A673 (cell line): ENCODE data around the gene WDFY3. TPM values are rescaled to one million over a fixed set of nuclear protein-coding genes. Genes with fewer than 3 reads are reported as not detected.

Experiments used
- BruUV-seq: library from RNA; stranded (reverse); fragments of 400-500 nt; replicated peaks from 2 replicates; lab custom pipeline; 2021; lab: Mats Ljungman, UMichigan
- CTCF ChIA-PET: fragments of 300-600 bp; sonication (Branson Sonifier 250); formaldehyde crosslinking; loops from one replicate; lab custom pipeline; 2022; ENCODE audit warnings: antibody characterized with exemption; lab: Charles Lee
- POLR2A ChIA-PET: fragments of 300-600 bp; sonication (Branson Sonifier 250); formaldehyde crosslinking; loops from one replicate; lab custom pipeline; 2022; ENCODE audit warnings: antibody characterized with exemption; ENCODE audit not compliant: low non-redundant PET; lab: Charles Lee
- DNase-seq: peaks from one replicate; pipeline ENCODE4 v3.0.0-alpha.2; 2015; ENCODE audit warnings: low spot score
- H3K27ac ChIP-seq: fragments of 200-600 bp; sonication (generic); 2 replicates; pipeline ENCODE4 v1.5.1; 2016; ENCODE audit warnings: mixed run types, low read depth, mild to moderate bottlenecking, mixed read lengths, antibody characterized with exemption, low read length; ENCODE audit not compliant: poor library complexity, severe bottlenecking
- H3K27me3 ChIP-seq: fragments of 200-600 bp; sonication (generic); replicated peaks from 2 replicates; pipeline ENCODE4 v1.6.1; 2017; ENCODE audit warnings: mixed run types, low read depth, mild to moderate bottlenecking, mixed read lengths, antibody characterized with exemption, low read length; ENCODE audit not compliant: insufficient read depth, poor library complexity
- H3K36me3 ChIP-seq: fragments of 200-600 bp; sonication (generic); 2 replicates; pipeline ENCODE4 v1.6.1; 2016; ENCODE audit warnings: mixed run types, mild to moderate bottlenecking, mixed read lengths, antibody characterized with exemption, low read length; ENCODE audit not compliant: insufficient read depth, poor library complexity, severe bottlenecking
- H3K4me1 ChIP-seq: fragments of 200-600 bp; sonication (generic); 2 replicates; pipeline ENCODE4 v1.6.1; 2017; ENCODE audit warnings: mixed run types, mild to moderate bottlenecking, mixed read lengths, antibody characterized with exemption, low read length; ENCODE audit not compliant: insufficient read depth, poor library complexity, severe bottlenecking
- H3K4me3 ChIP-seq: fragments of 200-600 bp; sonication (generic); 2 replicates; pipeline ENCODE4 v1.5.1; 2016; ENCODE audit warnings: low read depth, mixed run types, mild to moderate bottlenecking, mixed read lengths, low read length; ENCODE audit not compliant: poor library complexity, severe bottlenecking
- H3K9me3 ChIP-seq: fragments of 200-600 bp; sonication (generic); 2 replicates; pipeline ENCODE4 v1.6.1; 2016; ENCODE audit warnings: mixed run types, low read depth, mild to moderate bottlenecking, mixed read lengths, antibody characterized with exemption, low read length; ENCODE audit not compliant: poor library complexity, severe bottlenecking
- CTCF ChIP-seq: fragments of 300-800, 200-600 bp; sonication (generic); conservative IDR thresholded peaks from 2 replicates; pipeline ENCODE4 v1.5.1; 2017; ENCODE audit warnings: low read depth, mild to moderate bottlenecking, antibody characterized with exemption, low read length, moderate library complexity, mixed read lengths
- EZH2 ChIP-seq: fragments of 200-600 bp; sonication (generic); IDR thresholded peaks from 2 replicates; pipeline ENCODE4 v1.6.1; 2017; ENCODE audit warnings: borderline replicate concordance, low read depth, mild to moderate bottlenecking, mixed read lengths, antibody characterized with exemption, low read length; ENCODE audit not compliant: poor library complexity, severe bottlenecking
- intact Hi-C: fragments of 100-400 bp; cut with micrococcal nuclease; formaldehyde crosslinking; loops from one replicate; pipeline ENCODE4 v1.10.0; 2022; ENCODE audit not compliant: unreplicated experiment
- total RNA-seq: library from RNA; stranded (reverse); gene quantifications from 2 replicates; pipeline ENCODE4 v1.2.3, GENCODE V29; 2021

WDFY3 gene
- total RNA-seq, 1 experiment from 2014 or later, result 43.4 TPM

- Histone ChIP-seq H3K36me3 (no peaks in the 10 kb centered on the region), H3K4me1 (no peaks in the 10 kb centered on the region), H3K9me3 (no peaks in the 10 kb centered on the region), H3K4me3 (no peak overlapping the region), H3K27me3 (no peaks in the 10 kb centered on the region), H3K27ac (no peak overlapping the region)
- no TSS peak for BruUV-seq
- TF ChIP-seq CTCF (no peak), EZH2 (no peak)
- ChIA-PET POLR2A (no interaction called here), CTCF (no interaction called here)
- intact Hi-C loops, result no loop called here
- no peak for DNase-seq
Observed at GRCh38 chr4:84638092-84638491, 328.4 kb downstream of the WDFY3 start.

GRCh38 chr4:84634961-84635360 is 331.5 kb downstream of the WDFY3 start:
- Histone ChIP-seq H3K27me3 (no peaks in the 10 kb centered on the region), H3K4me3 (no peak overlapping the region), H3K4me1 (no peaks in the 10 kb centered on the region), H3K36me3 (no peaks in the 10 kb centered on the region), H3K9me3 (no peaks in the 10 kb centered on the region), H3K27ac (no peak overlapping the region)
- TF ChIP-seq CTCF, result no peak
- TF ChIP-seq EZH2, result no peak
- DNase-seq, result no peak
- intact Hi-C loops, result no loop called here
- BruUV-seq, result no TSS peak
- POLR2A ChIA-PET, result no interaction called here
- CTCF ChIA-PET, result no interaction called here

GRCh38 chr4:84632092-84632491 is 334.4 kb downstream of the WDFY3 start:
- no peak for DNase-seq
- CTCF ChIA-PET, result no interaction called here
- no TSS peak for BruUV-seq

More at GRCh38 chr4:84632092-84632491, 334.4 kb downstream of the WDFY3 start:
- Histone ChIP-seq H3K27me3 (no peaks in the 10 kb centered on the region), H3K4me3 (no peak overlapping the region), H3K36me3 (no peaks in the 10 kb centered on the region), H3K9me3 (no peaks in the 10 kb centered on the region), H3K27ac (no peak overlapping the region), H3K4me1 (no peaks in the 10 kb centered on the region)
- intact Hi-C loops, result no loop called here
- TF ChIP-seq CTCF (no peak), EZH2 (no peak)
- POLR2A ChIA-PET, result no interaction called here
